GM19395 (cell line): ENCODE measurements around the gene MGST2.
"Not testable (repeated sequence)": the region's sequence is repeated elsewhere in the genome, so short reads cannot be mapped to it uniquely, and the experiment has no call there.

Experiments
- ATAC-seq: cut with Tn5 transposase; IDR thresholded peaks from one replicate; pipeline ENCODE4 v1.9.1; 2021; ENCODE audit warnings: mild to moderate bottlenecking, moderate library complexity; ENCODE audit not compliant: unreplicated experiment

Gene MGST2

DNA sequence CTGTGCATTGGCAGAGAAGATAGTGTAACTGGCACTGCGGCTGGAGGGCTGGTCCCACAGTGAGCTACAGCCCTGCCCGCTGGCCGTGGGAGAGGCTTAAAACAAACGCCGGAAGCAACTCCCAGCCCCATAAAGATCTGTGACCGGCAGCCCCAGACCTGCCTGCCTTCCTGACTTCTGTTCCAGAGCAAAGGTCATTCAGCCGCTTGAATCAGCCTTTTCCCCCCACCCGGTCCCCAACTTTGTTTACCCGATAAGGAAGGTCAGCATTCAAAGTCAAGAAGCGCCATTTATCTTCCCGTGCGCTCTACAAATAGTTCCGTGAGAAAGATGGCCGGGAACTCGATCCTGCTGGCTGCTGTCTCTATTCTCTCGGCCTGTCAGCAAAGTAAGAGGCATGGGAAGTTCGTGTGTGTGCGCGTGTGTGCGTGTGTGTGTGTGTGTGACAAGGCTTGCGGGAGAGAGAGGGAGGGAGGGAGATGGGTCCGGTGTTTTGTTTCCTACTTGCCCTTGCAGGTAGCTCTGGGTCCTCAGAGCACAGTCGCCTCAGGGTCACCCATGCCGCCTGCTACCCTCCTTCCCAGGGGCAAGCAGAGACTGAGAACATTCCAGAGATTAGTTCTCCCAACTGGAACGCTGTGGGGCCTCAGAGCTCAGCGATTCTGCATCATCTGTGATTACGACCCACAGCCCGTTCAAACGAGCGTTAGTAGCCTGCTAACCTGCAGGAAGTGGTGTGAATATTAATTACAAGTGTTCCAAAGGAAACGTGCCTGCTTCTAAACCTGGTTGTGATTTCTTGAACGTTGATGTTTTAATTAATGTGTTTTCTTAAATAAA is at the start of gene MGST2:
Gene MGST2, plus strand, starts transcription at position 130 of the 840 bp plus-strand sequence. Its CDS starts 201 bp downstream, at position 331.
- ATAC-seq, result peak; percentile 81

- ATAC-seq, result no peak
Measured at GRCh38 chr4:139617702-139618490, 47.7 kb upstream of the MGST2 start.

- peak; percentile 87 for ATAC-seq
Measured at GRCh38 chr4:139619644-139620043, 46.0 kb upstream of the MGST2 start.

DNA sequence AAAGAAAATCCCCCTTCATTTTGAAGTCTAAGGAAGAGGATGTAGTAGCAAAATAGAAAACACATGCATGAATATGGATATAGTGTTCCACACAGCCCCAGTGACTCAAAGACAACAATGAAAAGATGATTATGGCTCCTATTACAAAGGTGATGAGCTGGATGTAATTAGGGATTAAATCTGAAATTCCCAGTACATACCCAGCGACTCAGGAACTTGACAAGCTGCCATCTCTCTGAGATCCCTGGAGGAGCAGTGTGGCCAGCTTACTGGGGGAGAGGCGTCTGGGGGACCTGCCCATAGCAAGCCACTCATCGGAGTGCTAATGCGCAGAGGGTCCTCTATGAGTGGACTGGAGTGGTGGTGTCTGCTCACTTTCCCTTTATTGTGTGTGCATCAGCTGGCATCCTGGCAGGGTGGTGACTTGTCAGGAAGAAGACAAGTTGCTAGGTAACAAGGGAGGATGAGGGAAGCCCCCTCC is 42.7 kb upstream of the MGST2 start:
- no peak for ATAC-seq

GRCh38 chr4:139624441-139625092 is 41.1 kb upstream of the MGST2 start:
- ATAC-seq, result no peak

GRCh38 chr4:139625093-139625455 is 40.5 kb upstream of the MGST2 start:
- no peak for ATAC-seq

GRCh38 chr4:139625482-139625881 is 40.1 kb upstream of the MGST2 start:
- no peak for ATAC-seq

DNA sequence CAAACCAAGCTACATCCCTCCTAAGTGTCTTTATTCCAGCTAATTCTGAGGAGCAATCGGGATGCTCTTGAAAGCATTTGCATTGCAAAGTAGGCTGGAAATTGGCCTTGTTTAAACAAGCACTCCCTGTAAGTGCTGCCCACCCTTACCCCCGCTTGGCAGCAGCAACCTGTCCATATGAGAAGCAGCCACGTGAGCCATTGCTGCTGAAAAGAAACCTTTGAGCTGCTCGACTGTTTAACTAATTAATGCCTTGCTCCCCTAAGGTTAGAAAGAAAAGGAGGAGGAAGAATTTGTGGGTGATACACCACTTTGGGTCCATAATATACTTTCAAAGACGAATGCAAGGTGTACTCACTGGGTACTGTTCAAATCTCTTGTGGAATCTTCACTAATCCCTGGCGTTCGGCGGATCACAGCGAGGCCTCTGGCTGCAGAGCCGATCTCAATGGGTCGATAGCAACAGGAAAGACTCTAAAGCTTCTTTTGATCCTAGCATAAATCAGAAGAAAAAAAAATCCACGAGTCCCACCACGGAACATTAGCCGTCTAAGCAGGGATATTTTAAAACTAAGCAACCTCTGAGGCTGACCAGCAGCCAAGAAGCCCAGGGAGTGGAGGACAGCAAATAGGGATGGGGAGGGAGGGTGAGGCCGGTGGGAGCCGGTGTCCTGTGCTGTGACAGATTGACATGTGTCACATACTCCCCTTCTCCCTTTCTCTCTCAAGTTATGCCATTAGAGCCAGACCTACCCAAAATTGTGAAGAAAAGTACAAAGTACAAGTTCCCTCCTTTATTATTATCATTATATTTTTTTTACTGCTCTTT is 37.2 kb upstream of the MGST2 start:
- ATAC-seq, result no peak

DNA sequence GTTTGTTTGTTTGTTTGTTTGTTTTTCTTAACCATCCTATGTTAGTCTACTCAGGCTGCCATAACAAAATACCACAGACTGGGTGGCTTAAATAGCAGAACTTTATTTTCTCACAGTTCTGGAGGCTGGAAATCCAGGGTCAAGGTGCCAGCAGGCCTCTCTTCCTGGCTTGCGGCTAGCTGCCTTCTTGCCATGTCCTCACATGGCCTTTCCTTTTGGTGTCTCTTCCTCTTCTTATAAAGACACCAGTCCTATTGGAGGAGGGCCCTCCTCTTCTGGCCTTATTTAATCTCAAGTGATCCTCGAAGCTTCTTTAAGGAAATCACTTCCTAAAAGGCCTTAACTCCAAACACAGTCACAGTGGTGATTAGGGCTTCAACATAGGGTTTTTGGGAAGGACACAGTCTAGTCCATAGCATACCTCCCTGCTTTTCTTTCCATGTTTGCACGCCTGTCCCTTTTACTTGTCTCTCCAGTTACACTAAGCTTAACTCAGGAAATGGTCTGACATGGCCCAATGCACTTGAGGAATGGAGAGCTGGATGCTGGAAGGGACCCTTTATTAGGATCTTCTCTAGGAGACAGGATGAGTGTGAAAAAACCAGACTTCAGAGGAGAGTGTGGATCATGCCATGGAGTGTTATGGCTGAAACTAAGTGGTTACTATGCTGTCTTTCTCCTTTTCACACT is 36.0 kb upstream of the MGST2 start:
- ATAC-seq, result no peak

- no peak for ATAC-seq
Measured at GRCh38 chr4:139630126-139630495, 35.5 kb upstream of the MGST2 start.

- no peak for ATAC-seq
Measured at GRCh38 chr4:139630991-139631390, 34.6 kb upstream of the MGST2 start.

DNA sequence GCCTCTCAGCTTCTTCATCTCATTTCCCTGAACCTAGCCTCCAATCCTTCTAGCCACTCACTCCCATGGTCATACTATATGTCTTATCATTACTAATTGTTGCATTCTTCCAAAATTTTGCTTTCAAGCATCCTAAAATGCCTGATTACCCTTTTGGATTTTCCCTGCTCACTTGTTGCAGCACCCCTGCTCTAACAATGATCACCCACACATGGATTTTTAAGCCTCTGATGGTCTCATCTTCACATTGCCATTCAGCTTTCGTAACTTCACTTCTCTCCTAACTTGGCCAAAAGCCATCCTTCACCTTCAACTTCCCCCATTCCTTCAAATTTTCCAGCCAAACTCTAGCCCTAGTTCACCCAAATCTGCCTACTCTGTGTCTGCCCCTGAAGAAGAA is 33.8 kb upstream of the MGST2 start:
- ATAC-seq, result no peak

- not testable (repeated sequence) for ATAC-seq
Measured at GRCh38 chr4:139632739-139633138, 32.9 kb upstream of the MGST2 start.

DNA sequence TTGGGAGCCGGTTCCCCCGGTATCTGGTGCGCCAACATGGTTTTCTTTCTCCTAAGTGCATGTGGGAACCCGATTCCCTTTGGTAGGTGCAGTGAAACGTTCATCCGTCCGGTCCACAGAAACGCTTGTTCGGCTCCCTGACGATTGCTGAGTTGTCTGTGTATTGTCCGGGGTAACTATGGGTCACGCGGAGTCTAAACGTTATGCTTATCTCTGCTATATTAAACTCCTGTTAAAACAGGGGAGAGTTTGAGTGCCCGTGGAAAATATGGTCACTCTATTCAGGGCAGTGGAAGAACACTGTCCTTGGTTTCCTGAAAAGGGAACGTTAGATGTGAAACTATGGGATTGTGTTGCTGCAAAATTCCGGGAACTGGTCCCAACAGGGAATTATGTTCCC is 32.4 kb upstream of the MGST2 start:
- ATAC-seq, result no peak

- no peak for ATAC-seq
Measured at GRCh38 chr4:139633661-139634060, 32.0 kb upstream of the MGST2 start.

GRCh38 chr4:139635966-139636365 is 29.7 kb upstream of the MGST2 start:
- ATAC-seq, result no peak

DNA sequence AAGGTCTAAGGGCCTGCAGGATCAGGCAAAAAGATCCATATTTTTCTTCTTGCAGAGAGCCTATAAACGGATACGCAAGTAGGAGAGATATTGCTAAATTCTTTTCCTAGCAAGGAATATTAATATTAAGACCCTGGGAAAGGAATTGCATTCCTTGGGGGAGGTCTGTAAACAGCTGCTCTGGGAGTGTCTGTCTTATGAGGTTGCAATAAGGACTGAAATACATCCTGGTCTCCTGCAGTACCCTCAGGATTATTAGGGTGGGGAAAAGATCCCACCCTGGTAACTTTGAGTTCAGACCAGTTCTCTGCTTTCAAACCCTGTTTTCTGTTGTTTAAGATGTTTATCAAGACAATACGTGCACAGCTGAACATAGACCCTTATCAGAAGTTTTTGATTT is 27.3 kb upstream of the MGST2 start:
- ATAC-seq, result not testable (repeated sequence)

GRCh38 chr4:139639654-139640053 is 26.0 kb upstream of the MGST2 start:
- no peak for ATAC-seq

GRCh38 chr4:139641218-139641617 is 24.4 kb upstream of the MGST2 start:
- no peak for ATAC-seq

DNA sequence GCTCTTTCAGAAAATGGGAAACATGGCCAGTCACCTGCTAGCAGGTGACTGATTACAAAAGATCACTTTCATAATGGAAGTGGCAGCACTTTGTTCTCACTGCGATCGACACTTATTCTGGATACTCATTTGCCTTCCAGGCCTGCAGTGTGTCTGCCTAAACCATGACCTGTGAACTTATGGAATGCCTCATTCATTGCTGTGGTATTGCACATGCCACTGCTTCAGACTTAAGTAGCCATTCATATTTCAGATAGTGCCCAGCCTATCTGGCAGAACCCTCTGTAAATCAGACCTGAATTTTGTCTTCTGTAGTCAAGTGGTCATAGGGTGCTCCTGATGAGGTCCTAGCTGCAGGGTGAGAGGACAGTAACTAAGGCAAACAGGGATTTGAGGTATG is 23.3 kb upstream of the MGST2 start:
- ATAC-seq, result no peak
